ENCODE results near the gene SLC25A18.

DNA sequence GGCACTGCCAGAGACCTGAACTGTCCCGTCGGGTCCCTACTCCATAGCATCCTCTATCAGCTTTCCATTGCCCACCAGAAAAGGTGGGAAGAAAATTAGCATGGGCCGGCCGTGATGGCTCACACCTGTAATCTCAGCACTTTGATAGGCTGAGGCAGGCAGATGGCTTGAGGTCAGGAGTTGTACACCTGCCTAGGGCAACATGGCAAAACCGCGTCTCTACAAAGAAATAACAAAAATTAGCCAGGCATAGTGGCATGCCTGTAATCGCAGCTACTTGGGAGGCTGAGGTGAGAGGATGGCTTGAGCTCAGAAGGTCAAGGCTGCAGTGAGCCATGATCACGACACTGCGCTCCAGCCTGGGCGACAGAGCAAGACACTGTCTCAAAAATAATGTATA is 3.5 kb downstream of the SLC25A18 start:
- TF ChIP-seq, protein P1, sequence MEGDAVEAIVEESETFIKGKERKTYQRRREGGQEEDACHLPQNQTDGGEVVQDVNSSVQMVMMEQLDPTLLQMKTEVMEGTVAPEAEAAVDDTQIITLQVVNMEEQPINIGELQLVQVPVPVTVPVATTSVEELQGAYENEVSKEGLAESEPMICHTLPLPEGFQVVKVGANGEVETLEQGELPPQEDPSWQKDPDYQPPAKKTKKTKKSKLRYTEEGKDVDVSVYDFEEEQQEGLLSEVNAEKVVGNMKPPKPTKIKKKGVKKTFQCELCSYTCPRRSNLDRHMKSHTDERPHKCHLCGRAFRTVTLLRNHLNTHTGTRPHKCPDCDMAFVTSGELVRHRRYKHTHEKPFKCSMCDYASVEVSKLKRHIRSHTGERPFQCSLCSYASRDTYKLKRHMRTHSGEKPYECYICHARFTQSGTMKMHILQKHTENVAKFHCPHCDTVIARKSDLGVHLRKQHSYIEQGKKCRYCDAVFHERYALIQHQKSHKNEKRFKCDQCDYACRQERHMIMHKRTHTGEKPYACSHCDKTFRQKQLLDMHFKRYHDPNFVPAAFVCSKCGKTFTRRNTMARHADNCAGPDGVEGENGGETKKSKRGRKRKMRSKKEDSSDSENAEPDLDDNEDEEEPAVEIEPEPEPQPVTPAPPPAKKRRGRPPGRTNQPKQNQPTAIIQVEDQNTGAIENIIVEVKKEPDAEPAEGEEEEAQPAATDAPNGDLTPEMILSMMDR (IDR thresholded peaks at IDR 0.05), result no peak
- TF ChIP-seq EP300 (IDR thresholded peaks at IDR 0.05) (no peak), POLR2A (IDR thresholded peaks at IDR 0.05) (no peak), POLR2AphosphoS5 (IDR thresholded peaks at IDR 0.05) (no peak)
